Smooth muscle cell (in vitro differentiated cells): ENCODE data around the gene NUP205. TPM values are rescaled to one million over a fixed set of nuclear protein-coding genes. Genes with fewer than 3 reads are reported as not detected.

Source experiments
- DNase-seq: peaks from one replicate; lab custom pipeline; 2025; ENCODE audit not compliant: unreplicated experiment; lab: John Stamatoyannopoulos, UW
- H2AFZ ChIP-seq: fragments of 200-600 bp; sonication (generic); 2 replicates; pipeline ENCODE4 v1.6.0; 2016; ENCODE audit warnings: antibody characterized with exemption, low read depth, mild to moderate bottlenecking
- H3F3A ChIP-seq: fragments of 200-600 bp; sonication (generic); 2 replicates; pipeline ENCODE4 v1.6.0; 2017; ENCODE audit warnings: antibody characterized with exemption, low read depth
- H3K27ac ChIP-seq: fragments of 200-600 bp; sonication (generic); 2 replicates; pipeline ENCODE4 v1.5.1; 2016; ENCODE audit warnings: low read depth, mild to moderate bottlenecking
- H3K27me3 ChIP-seq: fragments of 200-600 bp; sonication (generic); 2 replicates; pipeline ENCODE4 v1.6.1; 2016; ENCODE audit warnings: low read depth, mild to moderate bottlenecking
- H3K36me3 ChIP-seq: fragments of 200-600 bp; sonication (generic); 2 replicates; pipeline ENCODE4 v1.5.1; 2016; ENCODE audit warnings: low read depth
- H3K4me1 ChIP-seq: fragments of 200-600 bp; sonication (generic); 2 replicates; pipeline ENCODE4 v1.5.1; 2016; ENCODE audit warnings: low read depth
- H3K4me2 ChIP-seq: fragments of 200-600 bp; sonication (generic); 2 replicates; pipeline ENCODE4 v1.6.0; 2016; ENCODE audit warnings: mild to moderate bottlenecking
- H3K4me3 ChIP-seq: fragments of 200-600 bp; sonication (generic); 2 replicates; pipeline ENCODE4 v1.5.1; 2016; ENCODE audit warnings: mild to moderate bottlenecking
- H3K79me2 ChIP-seq: fragments of 200-600 bp; sonication (generic); 2 replicates; pipeline ENCODE4 v1.6.0; 2016; ENCODE audit warnings: low read depth, mild to moderate bottlenecking
- H3K9ac ChIP-seq: fragments of 200-600 bp; sonication (generic); 2 replicates; pipeline ENCODE4 v1.6.0; 2016; ENCODE audit warnings: low read depth
- H3K9me3 ChIP-seq: fragments of 200-600 bp; sonication (generic); replicated peaks from 2 replicates; pipeline ENCODE4 v1.5.1; 2016; ENCODE audit warnings: low read depth
- H4K20me1 ChIP-seq: fragments of 200-600 bp; sonication (generic); 2 replicates; pipeline ENCODE4 v1.6.0; 2016; ENCODE audit warnings: low read depth
- WGBS: methylation state at CpG from one replicate; pipeline ENCODE4 v1.1.7; 2016; ENCODE audit warnings: low lambda C conversion rate; 5-methylcytosine and 5-hydroxymethylcytosine counted together
- polyA plus RNA-seq: library from polyadenylated mRNA; unstranded; fragments of >200 nt; fragmentation: Nextera tagmentation; extraction: Ambion mirVana; gene quantifications from 2 replicates; pipeline ENCODE4 v1.2.1, GENCODE V29; 2016
- total RNA-seq: library from RNA; depleted of rRNA; stranded (reverse); fragments of >200 nt; gene quantifications from 2 replicates; pipeline ENCODE4 v1.2.3, GENCODE V29; 2014
- TF ChIP-seq, protein P1 (sequence below): fragments of 200-600 bp; sonication (generic); IDR thresholded peaks from 2 replicates; pipeline ENCODE4 v1.5.1; 2017; ENCODE audit warnings: borderline replicate concordance, mild to moderate bottlenecking, antibody characterized with exemption; ENCODE audit not compliant: insufficient read depth, poor library complexity, severe bottlenecking

The NUP205 gene
- total and polyA plus RNA-seq, 2 experiments from 2014 or later = 17.3 to 69.6 TPM

DNA sequence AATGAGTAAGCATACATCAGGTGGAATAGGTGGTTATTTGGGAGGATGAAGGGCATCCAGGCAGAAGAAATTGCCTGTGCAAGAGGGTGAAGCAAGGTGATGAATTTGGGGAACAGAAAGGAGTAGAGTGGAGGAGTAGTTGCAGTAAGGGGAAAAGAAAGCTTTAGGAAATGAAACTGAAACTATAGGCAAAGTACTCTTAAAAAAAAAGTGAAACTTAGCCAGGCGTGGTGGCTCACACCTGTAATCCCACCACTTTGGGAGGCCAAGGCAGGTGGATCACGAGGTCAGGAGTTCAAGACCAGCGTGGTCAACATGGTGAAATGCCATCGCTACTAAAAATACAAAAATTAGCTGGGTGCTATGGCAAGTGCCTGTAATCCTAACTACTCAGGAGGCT is 17.6 kb downstream of the NUP205 start:
- H3K27me3 ChIP-seq = no peaks in the 10 kb centered on the region
- H3K9ac ChIP-seq = no peak overlapping the region
- TF ChIP-seq, protein P1, sequence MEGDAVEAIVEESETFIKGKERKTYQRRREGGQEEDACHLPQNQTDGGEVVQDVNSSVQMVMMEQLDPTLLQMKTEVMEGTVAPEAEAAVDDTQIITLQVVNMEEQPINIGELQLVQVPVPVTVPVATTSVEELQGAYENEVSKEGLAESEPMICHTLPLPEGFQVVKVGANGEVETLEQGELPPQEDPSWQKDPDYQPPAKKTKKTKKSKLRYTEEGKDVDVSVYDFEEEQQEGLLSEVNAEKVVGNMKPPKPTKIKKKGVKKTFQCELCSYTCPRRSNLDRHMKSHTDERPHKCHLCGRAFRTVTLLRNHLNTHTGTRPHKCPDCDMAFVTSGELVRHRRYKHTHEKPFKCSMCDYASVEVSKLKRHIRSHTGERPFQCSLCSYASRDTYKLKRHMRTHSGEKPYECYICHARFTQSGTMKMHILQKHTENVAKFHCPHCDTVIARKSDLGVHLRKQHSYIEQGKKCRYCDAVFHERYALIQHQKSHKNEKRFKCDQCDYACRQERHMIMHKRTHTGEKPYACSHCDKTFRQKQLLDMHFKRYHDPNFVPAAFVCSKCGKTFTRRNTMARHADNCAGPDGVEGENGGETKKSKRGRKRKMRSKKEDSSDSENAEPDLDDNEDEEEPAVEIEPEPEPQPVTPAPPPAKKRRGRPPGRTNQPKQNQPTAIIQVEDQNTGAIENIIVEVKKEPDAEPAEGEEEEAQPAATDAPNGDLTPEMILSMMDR = no peak
- peaks cover 10% of the 10 kb centered on the region for H3K79me2 ChIP-seq
- no peak overlapping the region for H3K4me3 ChIP-seq
- no peak overlapping the region for H2AFZ ChIP-seq
- H3K36me3 ChIP-seq = peaks cover 32% of the 10 kb centered on the region
- 100% methylated on average over 4 of the region's 4 CpGs for WGBS
- H4K20me1 ChIP-seq = peaks cover under 1% of the 10 kb centered on the region
- H3K4me1 ChIP-seq = no peaks in the 10 kb centered on the region
- no peaks in the 10 kb centered on the region for H3K9me3 ChIP-seq
- no peak for DNase-seq
- H3K4me2 ChIP-seq = no peak overlapping the region
- no peaks in the 10 kb centered on the region for H3F3A ChIP-seq
- no peak overlapping the region for H3K27ac ChIP-seq

GRCh38 chr7:135578569-135578968 is 20.9 kb downstream of the NUP205 start:
- Histone ChIP-seq H3K4me3 (no peak overlapping the region), H3K4me1 (no peaks in the 10 kb centered on the region), H3F3A (no peaks in the 10 kb centered on the region), H3K4me2 (no peak overlapping the region), H3K9me3 (no peaks in the 10 kb centered on the region), H3K79me2 (no peaks in the 10 kb centered on the region), H3K9ac (no peak overlapping the region), H3K27ac (no peak overlapping the region), H3K36me3 (peaks cover 40% of the 10 kb centered on the region), H4K20me1 (no peaks in the 10 kb centered on the region), H2AFZ (no peak overlapping the region), H3K27me3 (no peaks in the 10 kb centered on the region)
- WGBS = 96% methylated on average over 3 of the region's 3 CpGs
- no peak for DNase-seq
- TF ChIP-seq, protein P1 = no peak

GRCh38 chr7:135584362-135585353 is 26.9 kb downstream of the NUP205 start:
- 96% methylated on average over 3 of the region's 3 CpGs for WGBS
- DNase-seq = no peak
- TF ChIP-seq, protein P1 = no peak

More at GRCh38 chr7:135584362-135585353, 26.9 kb downstream of the NUP205 start:
- H3K9ac ChIP-seq = no peak overlapping the region
- H3K79me2 ChIP-seq = no peaks in the 10 kb centered on the region
- H3K4me3 ChIP-seq = no peak overlapping the region
- H3K27ac ChIP-seq = no peak overlapping the region
- H3K9me3 ChIP-seq = no peaks in the 10 kb centered on the region
- H3K4me2 ChIP-seq = no peak overlapping the region
- H3K27me3 ChIP-seq = no peaks in the 10 kb centered on the region
- no peaks in the 10 kb centered on the region for H3K4me1 ChIP-seq
- H2AFZ ChIP-seq = no peak overlapping the region
- H3K36me3 ChIP-seq = peaks cover 28% of the 10 kb centered on the region
- no peaks in the 10 kb centered on the region for H3F3A ChIP-seq
- H4K20me1 ChIP-seq = no peaks in the 10 kb centered on the region
